IPS-NIHi7 (cell line): Measurements from ENCODE around the gene ROBO4.
A peak's percentile ranks its signal among the peaks of the same experiment; 100 is the strongest.

Source experiments
- DNase-seq: peaks from one replicate; pipeline ENCODE4 v3.0.0; 2012; ENCODE audit warnings: mixed read lengths; ENCODE audit errors: extremely low spot score

ROBO4 gene

DNA sequence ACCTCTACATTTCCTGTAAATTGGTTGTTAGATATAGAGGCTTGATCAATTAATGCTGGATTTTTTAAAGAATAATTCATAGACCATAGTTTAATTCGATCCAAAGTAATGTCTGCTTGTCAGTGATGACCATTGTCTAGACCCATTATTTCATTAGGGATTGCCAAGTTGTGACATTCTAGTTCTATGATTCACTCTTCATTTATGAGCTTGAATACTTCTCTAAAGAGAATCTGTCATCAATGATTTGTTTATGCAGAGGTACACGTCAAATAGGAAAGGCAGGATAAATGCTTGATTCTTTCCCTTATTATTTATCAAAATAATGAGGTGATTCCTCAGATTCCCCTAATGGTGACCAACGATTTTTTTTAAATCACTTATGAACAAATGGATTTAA lies 56.5 kb downstream of the ROBO4 start:
- DNase-seq, result no peak

DNA sequence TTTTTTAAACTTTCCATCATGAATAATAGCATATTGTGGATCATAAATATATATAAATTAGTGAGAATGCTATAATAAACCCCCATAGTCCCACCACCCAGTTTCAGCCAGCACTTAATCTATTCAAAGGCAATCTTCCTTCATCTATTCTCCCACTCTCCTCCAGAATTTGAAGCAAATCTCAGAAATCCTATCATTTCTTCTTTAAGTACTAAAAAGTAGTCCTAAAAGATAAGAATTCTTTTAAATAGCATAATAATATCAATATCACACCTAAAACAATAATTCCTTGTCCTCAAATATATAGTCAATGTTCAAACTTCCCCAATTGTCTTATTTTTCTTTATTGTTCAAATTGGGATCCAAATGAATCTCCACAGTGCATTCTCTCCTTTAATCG lies 57.0 kb downstream of the ROBO4 start:
- no peak for DNase-seq

DNA sequence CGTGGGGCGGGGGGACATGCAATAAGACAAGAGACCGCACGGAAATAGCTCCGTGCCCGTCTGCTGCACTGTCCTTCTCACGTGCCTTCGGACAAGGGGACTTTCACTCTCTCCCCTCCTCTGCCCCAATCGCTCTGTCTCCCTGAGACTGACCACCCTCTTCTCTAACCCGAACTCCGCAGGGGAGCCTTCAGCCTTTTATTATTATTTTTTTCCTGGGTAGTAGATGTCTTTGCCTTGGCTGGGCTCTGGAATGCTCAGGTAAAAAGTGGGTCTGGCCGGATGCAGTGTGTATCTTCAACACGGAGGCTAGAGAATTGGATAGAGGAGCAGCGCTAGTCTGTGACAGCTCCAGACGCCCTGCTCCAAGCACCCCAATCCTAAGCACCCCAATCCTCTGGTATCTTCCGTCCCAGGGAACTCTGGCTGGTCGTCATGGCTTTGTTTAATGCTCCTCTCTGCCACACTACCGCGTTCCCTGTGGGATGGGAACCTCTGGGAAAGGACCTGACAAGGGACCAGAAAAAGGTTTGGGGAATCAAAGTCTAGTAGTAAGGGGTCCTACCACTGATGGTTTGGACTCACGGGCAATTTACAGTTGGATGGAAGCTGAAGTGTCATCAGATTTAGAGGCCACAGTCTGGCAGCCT lies 57.6 kb downstream of the ROBO4 start:
- DNase-seq, result no peak

DNA sequence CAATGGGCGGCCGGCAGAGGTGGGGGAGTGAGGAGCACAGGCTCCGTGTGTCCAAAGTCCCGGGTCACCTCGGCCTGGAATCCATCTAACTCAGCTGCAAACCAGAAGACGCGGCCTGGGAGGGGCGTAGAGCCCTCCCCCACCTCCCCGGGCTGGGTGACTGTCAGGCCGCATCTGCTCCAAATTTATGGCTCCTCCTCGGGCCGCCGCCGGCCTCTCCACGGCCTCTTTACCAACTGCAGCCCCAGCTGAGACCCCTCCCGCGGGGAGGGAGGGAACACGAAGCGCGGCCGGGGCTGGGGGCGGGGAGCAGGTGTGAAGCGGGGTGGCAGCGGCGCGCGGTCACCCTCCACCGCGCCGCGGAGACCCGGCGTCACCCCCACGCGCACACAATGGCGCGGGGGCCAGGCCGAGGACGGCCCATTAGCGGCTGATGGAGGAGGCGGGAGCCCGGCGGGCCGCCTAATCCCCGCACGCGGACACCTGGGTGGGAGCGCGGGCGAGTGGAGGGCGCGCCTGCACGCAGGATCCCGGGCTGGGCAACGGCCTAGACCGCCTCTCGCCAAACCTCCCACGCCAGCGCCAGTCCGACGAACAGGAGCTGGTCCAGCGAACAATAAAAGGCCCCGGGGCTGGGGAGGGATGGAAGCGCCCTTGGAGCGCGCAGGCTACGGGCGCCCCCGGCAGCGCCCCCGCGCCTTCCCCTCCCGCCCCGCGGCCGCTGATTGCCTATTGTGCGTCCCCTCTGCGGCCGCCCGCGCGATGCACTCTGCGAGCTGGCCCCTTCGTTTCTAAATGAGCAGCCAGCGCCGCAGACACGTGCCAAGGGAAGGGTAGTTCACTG lies 58.3 kb downstream of the ROBO4 start:
- peak; percentile 48 for DNase-seq

DNA sequence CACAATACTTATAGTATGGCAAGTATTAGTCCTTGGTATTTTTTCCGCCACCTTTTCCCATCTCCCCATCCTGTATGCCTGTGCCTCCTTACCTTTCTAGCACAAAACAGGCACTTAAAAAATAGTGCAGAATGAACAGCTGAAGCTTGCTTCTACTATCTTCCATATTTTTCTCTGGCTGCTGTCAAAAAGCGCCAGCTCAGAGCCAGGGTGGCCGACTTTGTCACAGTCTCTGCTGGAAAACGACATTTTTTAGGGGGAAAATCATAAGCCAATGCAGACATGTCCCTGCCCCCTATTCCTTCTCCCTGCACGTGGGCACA lies 58.9 kb downstream of the ROBO4 start:
- no peak for DNase-seq

DNA sequence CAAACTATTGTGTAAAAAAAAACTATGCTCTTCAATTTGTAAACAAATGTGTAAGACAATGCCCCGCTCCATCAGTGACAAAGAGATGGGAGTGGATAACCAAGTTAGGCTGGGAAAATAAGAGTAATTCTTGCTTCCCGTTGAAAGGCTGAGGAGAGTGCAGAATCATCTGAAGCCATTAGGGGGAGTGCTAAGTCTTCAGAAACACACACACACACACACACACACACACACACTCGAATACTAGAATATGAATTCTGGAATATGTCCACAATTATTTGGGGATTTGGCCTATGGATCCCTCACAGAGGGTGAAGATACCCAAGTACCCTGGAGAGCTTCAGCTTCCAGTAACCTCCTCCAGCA lies 60.2 kb downstream of the ROBO4 start:
- peak; percentile 62 for DNase-seq

DNA sequence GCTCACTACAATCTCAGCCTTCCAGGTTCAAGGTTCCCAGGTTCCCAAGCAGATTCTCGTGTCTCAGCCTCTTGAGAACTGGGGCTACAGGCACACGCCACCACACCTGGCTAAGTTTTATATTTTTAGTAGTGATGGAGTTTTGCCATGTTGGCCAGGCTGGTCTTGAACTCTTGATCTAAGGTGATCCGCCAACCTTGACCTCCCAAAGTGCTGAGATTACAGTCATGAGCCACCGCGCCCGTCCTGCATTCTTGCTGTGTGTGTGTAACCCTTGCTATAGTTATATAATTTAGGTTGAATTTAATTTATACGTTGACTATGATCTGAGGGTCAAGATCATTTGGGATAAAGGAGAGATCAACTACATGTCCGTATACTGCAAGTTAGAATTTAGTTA lies 61.7 kb downstream of the ROBO4 start:
- no peak for DNase-seq

DNA sequence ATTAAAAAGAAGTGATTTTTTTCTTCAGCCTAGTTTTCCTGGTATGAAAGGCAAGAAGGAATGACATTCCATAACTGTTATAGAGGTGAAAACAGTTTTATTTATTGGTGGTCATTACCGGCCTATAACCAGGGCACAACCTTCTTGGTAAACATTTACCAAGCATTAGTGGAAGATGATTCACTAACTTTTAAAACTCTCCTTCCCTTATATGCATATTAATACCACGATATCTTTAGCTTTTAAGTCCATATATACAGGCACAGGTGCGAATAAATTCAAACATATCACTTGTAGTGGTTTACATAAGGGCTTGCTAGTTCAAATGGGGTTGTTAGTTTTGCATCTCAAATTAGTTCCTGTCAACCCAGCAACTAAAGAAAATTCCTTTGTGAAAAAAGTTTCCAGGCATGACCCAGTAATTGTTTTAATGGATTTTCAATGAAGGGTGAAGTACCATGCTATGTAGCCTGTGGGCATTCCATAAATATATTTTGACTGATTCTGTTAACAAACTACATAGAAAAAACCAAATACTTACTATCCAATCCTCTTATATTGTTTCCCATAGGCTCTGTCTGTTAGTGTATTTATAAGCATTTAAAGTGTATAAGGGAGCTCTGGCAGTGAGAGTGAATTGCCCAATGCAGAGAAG lies 63.0 kb downstream of the ROBO4 start:
- no peak for DNase-seq
